GM19452 (cell line): ENCODE measurements around the gene TAOK3.
"Not testable (repeated sequence)": the region's sequence is repeated elsewhere in the genome, so short reads cannot be mapped to it uniquely, and the experiment has no call there.

Experiments
- ATAC-seq: cut with Tn5 transposase; IDR thresholded peaks from one replicate; pipeline ENCODE4 v1.9.1; 2021; ENCODE audit not compliant: unreplicated experiment

Gene TAOK3

DNA sequence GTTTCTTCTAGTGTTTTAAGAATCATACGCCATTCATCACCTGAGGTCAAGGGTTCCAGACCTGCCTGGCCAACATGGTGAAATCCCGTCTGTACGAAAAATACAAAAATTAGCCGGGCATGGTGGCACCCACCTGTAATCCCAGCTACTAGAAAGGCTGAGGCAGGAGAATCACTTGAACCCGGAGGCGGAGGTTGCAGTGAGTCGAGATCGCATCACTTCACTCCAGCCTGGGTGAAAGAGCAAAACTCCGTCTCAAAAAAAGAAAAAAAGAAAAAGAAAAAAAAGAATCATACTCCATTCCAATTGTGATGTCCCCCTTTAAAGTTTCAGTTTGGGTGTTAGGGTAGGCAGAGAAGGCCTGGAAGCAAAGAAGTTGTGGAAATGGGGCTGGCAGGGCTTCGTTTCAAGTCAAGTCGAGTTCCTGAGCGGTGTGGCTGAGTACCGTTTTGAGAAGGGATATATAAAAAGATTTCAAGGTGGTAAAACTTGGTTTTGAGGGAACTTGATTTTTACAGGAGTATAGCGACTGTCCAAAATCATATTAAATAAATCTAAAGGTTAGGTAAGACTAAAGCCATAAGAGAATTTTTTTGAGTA is 1.5 kb upstream of the TAOK3 start:
- no peak for ATAC-seq

GRCh38 chr12:118373616-118374015 is 909 bp upstream of the TAOK3 start:
- no peak for ATAC-seq

- ATAC-seq, result no peak
Observed at GRCh38 chr12:118371321-118372282, 1.1 kb downstream of the TAOK3 start.

- no peak for ATAC-seq
Observed at GRCh38 chr12:118370601-118371000, 2.1 kb downstream of the TAOK3 start.

DNA sequence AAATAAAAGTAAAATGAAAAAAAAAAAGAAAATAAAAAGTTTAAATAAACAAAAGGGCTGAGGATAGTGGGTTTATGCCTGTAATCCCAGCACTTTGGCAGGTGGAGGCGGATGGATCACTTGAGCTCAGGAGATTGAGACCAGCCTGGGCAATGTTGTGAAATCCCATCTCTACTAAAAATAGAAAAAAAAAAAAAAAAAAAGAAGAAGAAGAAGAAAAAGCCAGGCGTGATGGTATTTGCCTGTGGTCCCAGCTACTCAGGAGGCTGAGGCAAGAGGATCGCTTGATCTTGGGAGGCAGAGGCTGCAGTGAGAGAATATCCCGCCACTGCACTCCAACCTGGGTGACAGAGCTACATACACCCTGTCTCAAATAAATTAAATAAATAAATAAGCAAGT is 3.9 kb downstream of the TAOK3 start:
- ATAC-seq, result no peak

GRCh38 chr12:118361889-118362288 is 10.8 kb downstream of the TAOK3 start:
- ATAC-seq, result no peak

DNA sequence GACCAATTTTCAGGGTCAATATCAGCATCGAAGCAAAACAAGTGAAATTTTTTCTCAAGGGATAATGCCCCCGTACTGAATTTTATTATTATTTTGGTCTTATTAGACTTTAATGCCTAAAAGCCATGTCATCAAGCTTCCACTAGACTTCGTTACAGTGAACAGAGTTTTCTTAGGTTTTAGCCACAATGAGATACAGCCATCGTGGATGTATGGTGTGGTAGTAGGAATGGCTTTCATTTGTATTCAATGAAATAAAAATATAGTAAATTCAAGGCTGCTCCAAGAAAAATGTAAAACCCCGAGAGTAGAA is 11.7 kb downstream of the TAOK3 start:
- no peak for ATAC-seq

GRCh38 chr12:118359541-118359915 is 13.2 kb downstream of the TAOK3 start:
- peak; percentile 35 for ATAC-seq

- no peak for ATAC-seq
Observed at GRCh38 chr12:118358612-118359540, 13.8 kb downstream of the TAOK3 start.

DNA sequence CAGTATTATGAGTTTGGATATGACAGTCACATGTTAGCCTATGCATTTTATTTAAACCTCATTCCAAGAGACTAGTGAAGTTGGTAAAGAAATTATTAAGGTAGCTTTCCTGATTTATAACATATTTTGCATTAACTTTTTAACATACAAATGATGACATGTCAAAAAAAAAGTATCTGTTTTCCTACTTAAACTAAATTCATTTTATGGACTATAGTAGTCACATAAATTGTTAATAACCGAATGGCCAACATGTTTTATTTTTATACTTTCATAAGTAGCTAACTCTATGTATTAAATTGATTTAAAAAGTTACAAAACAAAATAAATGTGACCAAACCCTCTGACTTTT is 14.7 kb downstream of the TAOK3 start:
- no peak for ATAC-seq

GRCh38 chr12:118357257-118358007 is 15.3 kb downstream of the TAOK3 start:
- ATAC-seq, result peak; percentile 73

GRCh38 chr12:118356809-118357256 is 15.9 kb downstream of the TAOK3 start:
- ATAC-seq, result peak; percentile 24

GRCh38 chr12:118355843-118356242 is 16.9 kb downstream of the TAOK3 start:
- no peak for ATAC-seq

DNA sequence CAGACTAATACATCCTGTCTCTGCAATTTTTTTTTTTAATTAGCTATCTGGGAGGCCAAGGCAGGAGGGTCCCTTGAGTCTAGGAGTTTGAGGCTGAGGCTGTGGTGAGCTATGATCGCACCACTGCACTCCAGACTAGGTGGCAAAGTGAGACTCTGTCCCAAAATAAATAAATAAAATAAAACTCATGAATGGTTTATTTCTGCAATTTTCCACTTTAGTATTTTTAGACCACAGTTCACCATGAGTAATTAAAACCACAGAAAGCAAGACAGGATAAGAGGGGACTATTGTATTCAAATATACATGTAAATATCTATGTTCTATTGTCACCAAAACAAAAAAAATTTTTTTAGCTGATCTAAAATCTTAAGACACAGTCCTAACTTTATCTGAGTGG is 17.8 kb downstream of the TAOK3 start:
- ATAC-seq, result no peak

DNA sequence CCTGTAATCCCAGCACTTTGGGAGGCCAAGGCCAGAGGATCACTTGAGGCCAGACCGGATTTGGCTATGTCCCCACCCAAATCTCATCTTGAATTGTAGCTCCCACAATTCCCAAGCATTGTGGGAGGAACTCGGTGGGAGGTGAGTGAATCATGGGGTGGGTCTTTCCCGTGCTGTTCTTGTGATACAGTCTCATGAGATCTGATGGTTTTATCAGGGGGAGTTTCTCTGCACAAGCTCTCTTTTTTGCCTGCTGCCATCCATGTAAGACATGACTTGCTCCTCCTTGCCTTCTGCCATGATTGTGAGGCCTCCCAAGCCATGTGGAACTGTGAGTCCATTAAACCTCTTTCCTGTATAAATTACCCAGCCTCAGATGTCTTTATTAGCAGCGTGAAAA is 18.2 kb downstream of the TAOK3 start:
- not testable (repeated sequence) for ATAC-seq

DNA sequence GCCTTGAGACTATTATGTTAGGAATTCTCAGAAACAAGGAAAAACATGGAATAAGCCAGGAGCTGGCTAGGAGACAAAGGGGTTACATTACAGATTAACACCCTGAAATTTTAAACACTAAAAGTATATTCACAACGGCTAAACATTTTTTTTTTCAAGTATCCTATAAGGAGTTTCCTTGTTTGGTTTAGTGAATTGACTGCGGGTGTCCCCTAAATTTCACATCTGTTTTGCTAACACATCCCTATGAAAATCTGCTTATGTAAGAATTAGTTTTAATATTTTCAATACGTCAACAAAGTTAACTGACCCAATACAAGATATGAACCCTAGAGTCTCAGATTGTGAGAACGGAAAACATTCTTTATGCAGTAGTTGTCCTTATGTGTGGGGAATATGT is 19.0 kb downstream of the TAOK3 start:
- ATAC-seq, result no peak

- ATAC-seq, result no peak
Observed at GRCh38 chr12:118350908-118351559, 21.7 kb downstream of the TAOK3 start.

- no peak for ATAC-seq
Observed at GRCh38 chr12:118347916-118348315, 24.8 kb downstream of the TAOK3 start.

DNA sequence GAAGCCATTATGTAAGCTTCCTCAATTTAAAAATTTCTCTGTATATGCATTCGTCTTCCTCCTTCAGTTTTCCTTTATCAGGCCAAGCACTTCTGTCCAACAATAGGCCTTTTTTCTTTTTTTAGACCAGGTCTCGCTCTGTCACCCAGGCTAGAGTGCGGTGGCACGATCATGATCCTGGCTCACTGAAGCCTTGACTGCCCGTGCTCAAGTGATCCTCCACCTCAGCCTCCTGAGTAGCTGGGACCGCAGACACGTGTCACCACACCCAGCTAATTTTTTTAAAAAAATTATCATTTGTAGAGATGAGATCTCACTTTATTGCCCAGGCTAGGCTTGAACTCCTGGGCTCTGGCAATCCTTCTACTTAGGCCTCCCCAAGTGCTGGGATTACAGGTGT is 25.8 kb downstream of the TAOK3 start:
- ATAC-seq, result peak; percentile 75

- no peak for ATAC-seq
Observed at GRCh38 chr12:118345355-118345754, 27.4 kb downstream of the TAOK3 start.
